D721Med (cell line): ENCODE results near the gene PPP1R14C.
"Not testable (repeated sequence)": the region's sequence is repeated elsewhere in the genome, so short reads cannot be mapped to it uniquely, and the experiment has no call there.

Experiments used
- DNase-seq: peaks from one replicate; pipeline ENCODE4 v3.0.0; 2011; ENCODE audit warnings: low spot score; ENCODE audit not compliant: insufficient read length
- FAIRE-seq: peaks from 2 replicates; lab custom pipeline; 2011; peaks lifted over from hg19 to GRCh38; lab: Jason Lieb, UNC
- CTCF ChIP-seq: IDR thresholded peaks from 2 replicates; pipeline ENCODE4 v1.5.1; 2012; ENCODE audit warnings: mild to moderate bottlenecking, control low read depth; ENCODE audit not compliant: insufficient read depth; ENCODE audit errors: missing control alignments

Gene PPP1R14C

DNA sequence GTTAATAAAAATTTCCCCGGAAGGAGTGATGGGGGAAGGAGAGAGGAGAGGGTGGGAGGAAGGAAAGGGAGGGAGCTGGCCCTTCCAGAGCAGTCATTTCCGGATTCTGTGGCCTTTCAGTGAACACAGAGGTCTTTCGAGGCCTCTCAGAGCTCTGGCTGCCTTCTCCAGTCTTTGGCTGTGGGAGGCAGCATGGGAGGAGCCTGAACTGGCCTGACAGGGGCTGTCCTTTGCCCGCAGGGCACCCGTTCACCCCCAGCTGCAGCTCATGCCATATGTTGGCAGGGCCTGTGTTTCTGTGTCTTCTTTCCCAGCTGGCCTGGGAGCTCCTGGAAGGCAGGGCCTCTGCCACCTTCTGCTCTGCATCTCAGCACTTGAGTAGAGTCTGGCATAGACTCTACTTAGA lies 95.5 kb downstream of the PPP1R14C start:
- TF ChIP-seq CTCF: no peak
- no peak for DNase-seq
- no peak for FAIRE-seq

DNA sequence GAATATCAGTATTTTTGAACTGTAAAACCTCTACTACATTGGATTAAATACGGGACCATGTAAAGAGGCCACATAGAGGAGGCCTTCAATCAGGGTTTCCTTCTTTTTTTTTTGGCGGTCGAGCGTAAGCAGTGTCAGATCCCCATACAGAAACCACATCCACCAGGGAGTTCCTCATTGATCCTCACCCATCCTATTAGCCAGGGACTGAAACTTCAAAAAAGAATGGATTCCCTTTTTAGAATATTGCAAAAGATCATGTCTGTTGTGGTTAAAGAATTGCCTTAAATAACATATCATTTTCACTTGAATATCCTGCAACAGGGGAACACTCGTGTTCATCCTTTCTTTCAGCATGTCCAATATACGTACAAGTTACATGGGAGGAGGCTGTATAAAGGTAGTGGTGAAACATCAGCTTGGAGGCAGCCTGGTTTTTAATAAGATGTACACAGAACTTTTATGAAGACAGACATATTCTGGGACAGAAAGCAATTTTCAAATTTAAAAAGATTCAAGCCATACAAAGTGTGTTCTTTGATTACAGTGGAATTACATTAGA lies 96.1 kb downstream of the PPP1R14C start:
- FAIRE-seq (no peak), DNase-seq (no peak)
- no peak for TF ChIP-seq CTCF

DNA sequence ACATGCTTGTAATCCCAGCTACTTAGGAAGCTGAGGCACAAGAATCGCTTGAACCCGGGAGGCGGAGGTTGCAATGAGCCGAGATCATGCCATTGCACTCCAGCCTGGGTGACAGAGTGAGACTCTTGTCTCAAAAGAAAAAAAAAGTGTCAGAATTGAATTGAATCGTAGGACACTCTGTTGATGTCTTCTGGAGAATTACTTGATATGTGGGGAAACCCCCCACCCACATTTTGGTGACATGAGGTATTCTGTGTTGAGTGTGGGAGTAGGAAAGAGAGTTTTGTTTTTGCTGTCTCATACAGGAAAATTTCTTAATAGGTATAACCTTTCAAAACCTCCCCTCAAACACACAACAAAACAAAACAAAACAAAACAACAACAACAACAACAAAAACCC lies 98.9 kb downstream of the PPP1R14C start:
- DNase-seq, FAIRE-seq: not testable (repeated sequence)

- FAIRE-seq: no peak
- no peak for DNase-seq
- TF ChIP-seq CTCF: no peak
Observed at GRCh38 chr6:150243620-150244314, 100.9 kb downstream of the PPP1R14C start.

DNA sequence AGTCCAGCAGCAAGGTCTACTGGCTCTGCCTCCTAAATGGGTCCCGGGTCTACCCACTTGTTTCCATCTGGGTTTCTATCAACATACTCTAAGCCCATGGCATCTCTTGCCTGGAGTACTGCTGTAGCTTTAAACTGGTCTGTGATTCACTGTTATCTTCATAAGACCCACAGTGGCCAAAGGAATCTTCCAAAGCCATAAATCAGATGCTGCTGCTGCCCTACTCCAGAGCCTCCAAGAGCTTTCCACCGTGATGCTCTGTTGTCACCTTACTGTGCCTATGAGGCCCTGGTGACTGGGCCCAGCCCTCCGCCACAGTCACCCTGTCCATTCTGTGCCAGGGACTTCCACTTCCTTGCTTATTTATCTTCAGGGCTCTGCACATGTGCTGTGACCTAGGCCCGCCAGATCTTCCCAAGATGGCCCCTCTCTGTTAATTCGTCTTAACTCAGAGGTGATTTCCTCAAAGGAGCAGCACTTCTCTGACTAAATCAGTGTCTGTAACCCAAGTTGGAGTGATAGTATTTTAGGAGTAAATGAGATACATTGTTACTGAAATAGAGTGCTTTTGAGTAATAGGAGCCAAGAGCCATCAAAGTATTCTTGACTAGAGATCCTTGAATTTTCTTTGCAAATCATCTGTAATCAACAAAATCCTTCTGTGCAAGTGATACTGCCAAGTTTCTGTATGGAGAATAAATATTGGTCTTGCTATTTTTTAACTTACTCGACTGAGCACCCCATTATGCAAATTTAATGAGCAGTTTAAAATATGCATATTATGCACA lies 102.5 kb downstream of the PPP1R14C start:
- TF ChIP-seq CTCF: no peak
- no peak for FAIRE-seq
- no peak for DNase-seq

GRCh38 chr6:150247803-150248202 lies 105.0 kb downstream of the PPP1R14C start:
- no peak for TF ChIP-seq CTCF
- FAIRE-seq: no peak
- DNase-seq: no peak

DNA sequence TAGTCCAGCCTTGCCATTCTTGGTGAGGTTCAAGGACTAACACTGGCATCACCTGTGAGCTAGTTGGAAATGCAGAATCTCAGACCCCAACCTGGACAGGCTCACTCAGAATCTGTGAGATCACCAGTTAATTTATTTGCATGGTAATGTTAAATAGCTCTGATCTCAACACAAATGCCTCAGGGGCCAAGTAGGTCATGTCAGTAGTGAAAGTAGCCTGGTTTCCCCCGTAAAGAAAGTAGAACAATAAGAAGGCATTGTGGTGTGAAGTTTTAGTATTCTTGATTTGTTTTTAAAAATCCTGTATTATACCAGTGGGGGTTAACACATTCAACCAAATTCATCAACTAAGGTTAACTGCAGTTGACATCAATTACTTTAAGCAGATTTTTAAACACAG lies 105.5 kb downstream of the PPP1R14C start:
- DNase-seq: no peak
- no peak for FAIRE-seq
- TF ChIP-seq CTCF: no peak
